CD14-positive monocyte (primary cell): Measurements from ENCODE around the gene DNAH2. TPM values are rescaled to one million over a fixed set of nuclear protein-coding genes. Genes with fewer than 3 reads are reported as not detected.

ENCODE experiments used
- DNase-seq, 3 donors: peaks; one replicate each; pipeline ENCODE4 v3.0.0-alpha.2; 2011 to 2022
- H2AFZ ChIP-seq: 2 replicates; pipeline ENCODE4 v1.6.0; 2012; ENCODE audit warnings: mild to moderate bottlenecking, low read depth, low read length, inconsistent platforms; ENCODE audit not compliant: insufficient read depth, poor library complexity, severe bottlenecking
- H3K27ac ChIP-seq, 2 donors: 1 replicate in 1 of 2; 2 replicates in 1 of 2; pipeline ENCODE4 v1.5.1; 2012 to 2013; ENCODE audit warnings: low read length in 2 of 2, control low read depth in 1 of 2, inconsistent platforms in 1 of 2, low read depth in 1 of 2, mild to moderate bottlenecking in 1 of 2
- H3K27me3 ChIP-seq, 2 donors: one replicate each; pipeline versions ENCODE4 v1.6.0 to v1.6.1; 2011 to 2013; ENCODE audit warnings: low read length in 2 of 2; ENCODE audit not compliant: control insufficient read depth in 2 of 2, insufficient read depth in 2 of 2
- H3K36me3 ChIP-seq, 2 donors: replicated peaks in 1 of 2; 1 replicate in 1 of 2; 2 replicates in 1 of 2; pipeline versions ENCODE4 v1.5.1 to v1.6.1; 2012 to 2013; ENCODE audit warnings: low read length in 2 of 2, control low read depth in 1 of 2, inconsistent platforms in 1 of 2, mild to moderate bottlenecking in 1 of 2; ENCODE audit not compliant: insufficient read depth in 2 of 2, control insufficient read depth in 1 of 2
- H3K4me1 ChIP-seq, 2 donors: 1 replicate in 1 of 2; 2 replicates in 1 of 2; pipeline versions ENCODE4 v1.5.1 to v1.6.1; 2012 to 2013; ENCODE audit warnings: low read length in 2 of 2, control low read depth in 1 of 2, inconsistent platforms in 1 of 2, mild to moderate bottlenecking in 1 of 2, moderate library complexity in 1 of 2; ENCODE audit not compliant: insufficient read depth in 2 of 2, control insufficient read depth in 1 of 2
- H3K4me2 ChIP-seq: replicated peaks from 2 replicates; pipeline ENCODE3; 2012; ENCODE audit warnings: low read length, moderate library complexity, mild to moderate bottlenecking; ENCODE audit not compliant: poor library complexity, severe bottlenecking; ENCODE audit errors: extremely low read depth
- H3K4me3 ChIP-seq, 3 experiments: fragments of 200-600 bp in 1 of 3; sonication (generic) in 1 of 3; replicated peaks in 1 of 3; 1 replicate in 2 of 3; 2 replicates in 1 of 3; pipeline ENCODE4 v1.5.1; 2011 to 2013; ENCODE audit warnings: low read length in 3 of 3, mild to moderate bottlenecking in 3 of 3, control low read depth in 2 of 3, low read depth in 2 of 3, inconsistent platforms in 1 of 3, moderate library complexity in 1 of 3
- H3K79me2 ChIP-seq: 2 replicates; pipeline ENCODE4 v1.6.0; 2012; ENCODE audit warnings: mild to moderate bottlenecking, control low read depth, inconsistent platforms, low read length, moderate library complexity; ENCODE audit not compliant: insufficient read depth
- H3K9ac ChIP-seq: 2 replicates; pipeline ENCODE4 v1.6.0; 2017; ENCODE audit warnings: low read length, mild to moderate bottlenecking; ENCODE audit not compliant: insufficient read depth, poor library complexity, severe bottlenecking
- H3K9me3 ChIP-seq, 2 donors: replicated peaks in 1 of 2; 1 replicate in 1 of 2; 2 replicates in 1 of 2; pipeline versions ENCODE4 v1.5.1 to v1.6.1; 2012 to 2013; ENCODE audit warnings: low read length in 2 of 2, control low read depth in 1 of 2; ENCODE audit not compliant: control insufficient read depth in 1 of 2, insufficient read depth in 1 of 2
- H4K20me1 ChIP-seq: 2 replicates; pipeline ENCODE4 v1.6.0; 2012; ENCODE audit warnings: mild to moderate bottlenecking, low read length, control low read depth, moderate library complexity; ENCODE audit not compliant: insufficient read depth
- H3K27ac Mint-ChIP-seq, 7 donors: one replicate each; pipeline ENCODE4 v1.8.0; 2020; ENCODE audit warnings: mild to moderate bottlenecking in 7 of 7, mixed read lengths in 7 of 7, moderate library complexity in 6 of 7, inconsistent platforms in 2 of 7
- H3K27me3 Mint-ChIP-seq, 3 donors: one replicate each; pipeline ENCODE4 v1.8.0; 2021 to 2022; ENCODE audit warnings: low read depth in 3 of 3, mild to moderate bottlenecking in 3 of 3, mixed read lengths in 3 of 3, moderate library complexity in 3 of 3, inconsistent platforms in 1 of 3
- H3K36me3 Mint-ChIP-seq, 2 donors: one replicate each; pipeline ENCODE4 v1.8.0; 2020; ENCODE audit warnings: mixed read lengths in 2 of 2, inconsistent platforms in 1 of 2, mild to moderate bottlenecking in 1 of 2
- H3K4me1 Mint-ChIP-seq: one replicate; pipeline ENCODE4 v1.8.0; 2020; ENCODE audit warnings: mild to moderate bottlenecking, mixed read lengths
- H3K4me3 Mint-ChIP-seq, 2 donors: one replicate each; pipeline ENCODE4 v1.8.0; 2020; ENCODE audit warnings: mild to moderate bottlenecking in 2 of 2, mixed read lengths in 2 of 2, moderate library complexity in 1 of 2
- H3K9me3 Mint-ChIP-seq, 7 donors: one replicate each; pipeline ENCODE4 v1.8.0; 2020 to 2022; ENCODE audit warnings: mixed read lengths in 7 of 7, mild to moderate bottlenecking in 6 of 7, moderate library complexity in 6 of 7, inconsistent platforms in 2 of 7
- WGBS: methylation state at CpG from one replicate; pipeline ENCODE4 v1.1.5; 2013; ENCODE audit warnings: missing lambda C conversion rate; ENCODE audit not compliant: insufficient coverage; 5-methylcytosine and 5-hydroxymethylcytosine counted together
- intact Hi-C, 2 donors: fragments of 100-400 bp; cut with micrococcal nuclease; formaldehyde crosslinking; loops; one replicate each; pipeline versions ENCODE4 v1.15.0 to v1.15.1; 2023
- polyA plus RNA-seq, 3 donors: library from polyadenylated mRNA; depleted of rRNA in 1 of 3; unstranded in 2 of 3; stranded (reverse) in 1 of 3; fragments of 300-500 nt in 2 of 3; fragments of >200 nt in 1 of 3; fragmentation: Illumina TruSeq in 2 of 3; gene quantifications; 1 replicate in 2 of 3; 2 replicates in 1 of 3; pipeline ENCODE4 v1.2.3, GENCODE V29; 2012 to 2021
- TF ChIP-seq, protein P1 (sequence below): fragments of 200-600 bp; IDR thresholded peaks from one replicate; pipeline ENCODE4 v1.8.0; 2022; ENCODE audit warnings: antibody characterized with exemption, mild to moderate bottlenecking

The DNAH2 gene
- polyA plus RNA-seq, 3 donors, result 0.03 to 0.15 TPM; not detected in 1

DNA sequence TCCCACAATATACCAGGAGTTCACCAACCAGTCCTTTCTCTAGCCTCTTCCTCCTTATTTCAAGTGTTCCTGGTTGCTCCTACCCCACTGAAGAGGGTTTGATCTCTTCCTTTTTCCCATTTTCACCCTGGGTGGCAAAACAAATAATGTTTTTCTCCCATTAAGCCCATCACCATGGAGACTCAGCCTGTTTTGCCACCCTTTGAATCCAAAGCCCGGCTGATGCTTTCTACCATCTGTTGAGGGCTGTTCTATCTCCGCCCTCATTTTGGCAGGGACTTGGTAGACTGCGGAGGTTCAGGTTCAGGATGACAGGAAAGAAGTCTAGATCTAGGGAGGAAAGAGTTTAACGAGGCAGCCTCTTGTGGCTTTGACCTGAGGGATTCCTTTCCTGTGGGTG, 2.6 kb downstream of the DNAH2 start:
- intact Hi-C loops, result no loop called here
- no peak overlapping the region for H2AFZ ChIP-seq
- H3K9me3 ChIP-seq, result peaks cover 0 to 6% of the 10 kb centered on the region in 2 donors
- H3K27me3 Mint-ChIP-seq, result peaks cover 47 to 69% (median 56%) of the 10 kb centered on the region in 3 donors
- H3K27ac Mint-ChIP-seq, result no peak overlapping the region
- no peak overlapping the region for H3K4me2 ChIP-seq
- H4K20me1 ChIP-seq, result no peaks in the 10 kb centered on the region
- H3K4me3 Mint-ChIP-seq, result peak overlapping the region in 1 of 2 donors; percentile 66
- H3K36me3 Mint-ChIP-seq, result peaks cover 0 to 2% of the 10 kb centered on the region in 2 donors
- peaks cover 0 to 2% (median 0%) of the 10 kb centered on the region in 7 donors for H3K9me3 Mint-ChIP-seq
- TF ChIP-seq, protein P1, sequence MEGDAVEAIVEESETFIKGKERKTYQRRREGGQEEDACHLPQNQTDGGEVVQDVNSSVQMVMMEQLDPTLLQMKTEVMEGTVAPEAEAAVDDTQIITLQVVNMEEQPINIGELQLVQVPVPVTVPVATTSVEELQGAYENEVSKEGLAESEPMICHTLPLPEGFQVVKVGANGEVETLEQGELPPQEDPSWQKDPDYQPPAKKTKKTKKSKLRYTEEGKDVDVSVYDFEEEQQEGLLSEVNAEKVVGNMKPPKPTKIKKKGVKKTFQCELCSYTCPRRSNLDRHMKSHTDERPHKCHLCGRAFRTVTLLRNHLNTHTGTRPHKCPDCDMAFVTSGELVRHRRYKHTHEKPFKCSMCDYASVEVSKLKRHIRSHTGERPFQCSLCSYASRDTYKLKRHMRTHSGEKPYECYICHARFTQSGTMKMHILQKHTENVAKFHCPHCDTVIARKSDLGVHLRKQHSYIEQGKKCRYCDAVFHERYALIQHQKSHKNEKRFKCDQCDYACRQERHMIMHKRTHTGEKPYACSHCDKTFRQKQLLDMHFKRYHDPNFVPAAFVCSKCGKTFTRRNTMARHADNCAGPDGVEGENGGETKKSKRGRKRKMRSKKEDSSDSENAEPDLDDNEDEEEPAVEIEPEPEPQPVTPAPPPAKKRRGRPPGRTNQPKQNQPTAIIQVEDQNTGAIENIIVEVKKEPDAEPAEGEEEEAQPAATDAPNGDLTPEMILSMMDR, result no peak
- no peaks in the 10 kb centered on the region for H3K79me2 ChIP-seq
- H3K27ac ChIP-seq, result no peak overlapping the region
- H3K4me3 ChIP-seq, result no peak overlapping the region
- H3K4me1 Mint-ChIP-seq, result peaks cover 16% of the 10 kb centered on the region
- WGBS, result 60% methylated on average over 3 of the region's 4 CpGs
- no peaks in the 10 kb centered on the region for H3K36me3 ChIP-seq
- H3K4me1 ChIP-seq, result peaks cover 16% of the 10 kb centered on the region in 2 donors
- DNase-seq, result no peak
- H3K27me3 ChIP-seq, result peaks cover 19 to 59% of the 10 kb centered on the region in 2 donors
- H3K9ac ChIP-seq, result no peak overlapping the region

DNA sequence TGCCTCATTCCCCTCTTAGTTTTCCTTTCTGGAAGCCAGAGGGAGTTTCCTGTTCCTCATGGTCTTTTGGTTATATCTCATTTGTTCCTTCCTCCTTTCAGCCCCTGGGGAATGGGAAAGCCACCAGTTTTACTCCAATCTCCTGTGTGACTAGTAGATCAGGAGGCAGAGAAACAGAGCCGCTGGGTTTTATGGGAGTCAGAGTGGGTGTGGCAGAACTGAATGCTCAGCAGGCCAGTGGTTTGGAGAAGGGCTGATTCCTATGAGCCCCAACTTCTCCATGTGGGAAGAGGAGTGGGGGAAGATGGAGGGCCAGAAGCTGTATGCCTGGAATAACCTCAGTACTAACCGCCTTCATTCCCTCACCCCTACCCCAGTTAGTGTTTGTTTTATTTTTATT, 4.1 kb downstream of the DNAH2 start:
- no peaks in the 10 kb centered on the region for H3K36me3 ChIP-seq
- no peak for DNase-seq
- no peak overlapping the region for H2AFZ ChIP-seq
- H3K27me3 Mint-ChIP-seq, result peaks cover 38 to 54% (median 41%) of the 10 kb centered on the region in 3 donors
- no peak overlapping the region for H3K27ac Mint-ChIP-seq
- H3K4me3 Mint-ChIP-seq, result no peak overlapping the region
- peaks cover 13 to 44% of the 10 kb centered on the region in 2 donors for H3K27me3 ChIP-seq
- H3K4me2 ChIP-seq, result no peak overlapping the region
- H3K36me3 Mint-ChIP-seq, result peaks cover 0 to 2% of the 10 kb centered on the region in 2 donors
- intact Hi-C loops, result no loop called here
- peaks cover 12% of the 10 kb centered on the region for H3K4me1 Mint-ChIP-seq
- H3K9me3 ChIP-seq, result peaks cover 0 to 6% of the 10 kb centered on the region in 2 donors
- no peak overlapping the region for H3K9ac ChIP-seq
- WGBS, result no CpG with 5 or more reads among the region's 2 CpGs
- no peak overlapping the region for H3K4me3 ChIP-seq
- no peaks in the 10 kb centered on the region for H3K79me2 ChIP-seq
- peaks cover 14 to 15% of the 10 kb centered on the region in 2 donors for H3K4me1 ChIP-seq
- peaks cover 0 to 2% (median 0%) of the 10 kb centered on the region in 7 donors for H3K9me3 Mint-ChIP-seq
- TF ChIP-seq, protein P1, result no peak
- no peaks in the 10 kb centered on the region for H4K20me1 ChIP-seq
- H3K27ac ChIP-seq, result no peak overlapping the region
